ENCODE data around the gene DMXL1.

The DMXL1 gene

DNA sequence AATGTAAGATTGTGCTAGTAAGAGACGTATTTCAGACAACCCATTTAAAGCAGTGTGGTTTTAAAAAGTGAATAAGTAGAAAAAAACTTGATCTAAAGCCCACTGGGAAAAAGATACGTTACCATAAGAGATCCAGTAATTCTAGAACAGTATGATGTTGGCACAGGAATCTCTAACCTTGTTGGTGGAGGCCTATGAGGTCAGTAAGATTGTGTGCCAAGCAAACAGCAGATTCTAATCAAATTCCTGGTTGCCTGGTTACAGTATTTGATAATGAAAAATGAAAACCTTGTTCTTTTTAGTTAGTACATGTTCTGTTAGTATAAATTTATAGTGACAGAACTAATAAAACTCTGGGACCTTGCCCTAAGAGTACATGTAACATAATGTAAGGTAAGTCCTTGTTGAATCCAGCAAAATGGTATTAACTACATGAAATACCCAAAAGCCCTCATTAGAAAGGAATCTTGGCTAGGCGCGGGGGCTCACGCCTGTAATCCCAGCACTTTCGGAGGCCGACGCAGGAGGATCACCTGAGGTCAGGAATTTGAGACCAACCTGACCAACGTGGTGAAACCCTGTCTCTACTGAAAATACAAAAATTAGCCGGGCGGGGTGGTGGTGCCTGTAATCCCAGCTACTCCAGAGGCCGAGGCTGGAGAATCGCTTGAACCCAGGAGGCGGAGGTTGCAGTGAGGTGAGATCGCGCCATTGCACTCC, 33.2 kb upstream of the DMXL1 start:
- no peak overlapping the region for H3K4me3 ChIP-seq (ENCODE audit: low read depth in 1 of 2, low read length in 1 of 2)
- TF ChIP-seq, protein P1, sequence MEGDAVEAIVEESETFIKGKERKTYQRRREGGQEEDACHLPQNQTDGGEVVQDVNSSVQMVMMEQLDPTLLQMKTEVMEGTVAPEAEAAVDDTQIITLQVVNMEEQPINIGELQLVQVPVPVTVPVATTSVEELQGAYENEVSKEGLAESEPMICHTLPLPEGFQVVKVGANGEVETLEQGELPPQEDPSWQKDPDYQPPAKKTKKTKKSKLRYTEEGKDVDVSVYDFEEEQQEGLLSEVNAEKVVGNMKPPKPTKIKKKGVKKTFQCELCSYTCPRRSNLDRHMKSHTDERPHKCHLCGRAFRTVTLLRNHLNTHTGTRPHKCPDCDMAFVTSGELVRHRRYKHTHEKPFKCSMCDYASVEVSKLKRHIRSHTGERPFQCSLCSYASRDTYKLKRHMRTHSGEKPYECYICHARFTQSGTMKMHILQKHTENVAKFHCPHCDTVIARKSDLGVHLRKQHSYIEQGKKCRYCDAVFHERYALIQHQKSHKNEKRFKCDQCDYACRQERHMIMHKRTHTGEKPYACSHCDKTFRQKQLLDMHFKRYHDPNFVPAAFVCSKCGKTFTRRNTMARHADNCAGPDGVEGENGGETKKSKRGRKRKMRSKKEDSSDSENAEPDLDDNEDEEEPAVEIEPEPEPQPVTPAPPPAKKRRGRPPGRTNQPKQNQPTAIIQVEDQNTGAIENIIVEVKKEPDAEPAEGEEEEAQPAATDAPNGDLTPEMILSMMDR (IDR thresholded peaks at IDR 0.05): no peak
- H3K4me1 ChIP-seq (ENCODE audit: control insufficient read depth in 1 of 2, insufficient read depth in 1 of 2, low read depth in 1 of 2, low read length in 1 of 2): no peaks in the 10 kb centered on the region
- H3K27ac ChIP-seq: no peak overlapping the region
- H3K27me3 ChIP-seq: no peaks in the 10 kb centered on the region
- H3K9me3 ChIP-seq: no peaks in the 10 kb centered on the region
- no peaks in the 10 kb centered on the region for H3K36me3 ChIP-seq

DNA sequence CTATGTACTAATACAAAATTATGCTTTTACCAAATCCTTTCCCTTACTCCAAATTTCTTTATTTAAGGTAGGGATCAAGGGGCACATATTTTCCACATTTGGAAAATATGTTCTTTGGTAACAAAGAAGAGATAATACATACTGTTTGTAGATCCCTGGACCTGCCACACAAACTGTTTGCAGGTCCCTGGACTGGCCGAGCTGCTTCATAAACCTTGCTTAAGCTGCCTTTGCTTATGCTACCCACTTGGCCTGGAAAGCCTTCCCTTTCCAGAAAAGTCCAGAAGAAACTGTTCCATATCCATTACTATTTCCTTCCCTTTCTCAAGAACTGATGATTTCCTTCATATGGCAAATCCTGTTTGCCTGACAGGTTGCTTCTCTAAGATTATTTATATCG, 22.6 kb upstream of the DMXL1 start:
- Histone ChIP-seq H3K27me3 (peaks cover 10% of the 10 kb centered on the region), H3K4me3 (ENCODE audit: low read depth in 1 of 2, low read length in 1 of 2) (no peak overlapping the region), H3K4me1 (ENCODE audit: control insufficient read depth in 1 of 2, insufficient read depth in 1 of 2, low read depth in 1 of 2, low read length in 1 of 2) (no peaks in the 10 kb centered on the region), H3K27ac (no peak overlapping the region), H3K36me3 (no peaks in the 10 kb centered on the region), H3K9me3 (no peaks in the 10 kb centered on the region)
- TF ChIP-seq, protein P1 (IDR thresholded peaks at IDR 0.05): no peak

DNA sequence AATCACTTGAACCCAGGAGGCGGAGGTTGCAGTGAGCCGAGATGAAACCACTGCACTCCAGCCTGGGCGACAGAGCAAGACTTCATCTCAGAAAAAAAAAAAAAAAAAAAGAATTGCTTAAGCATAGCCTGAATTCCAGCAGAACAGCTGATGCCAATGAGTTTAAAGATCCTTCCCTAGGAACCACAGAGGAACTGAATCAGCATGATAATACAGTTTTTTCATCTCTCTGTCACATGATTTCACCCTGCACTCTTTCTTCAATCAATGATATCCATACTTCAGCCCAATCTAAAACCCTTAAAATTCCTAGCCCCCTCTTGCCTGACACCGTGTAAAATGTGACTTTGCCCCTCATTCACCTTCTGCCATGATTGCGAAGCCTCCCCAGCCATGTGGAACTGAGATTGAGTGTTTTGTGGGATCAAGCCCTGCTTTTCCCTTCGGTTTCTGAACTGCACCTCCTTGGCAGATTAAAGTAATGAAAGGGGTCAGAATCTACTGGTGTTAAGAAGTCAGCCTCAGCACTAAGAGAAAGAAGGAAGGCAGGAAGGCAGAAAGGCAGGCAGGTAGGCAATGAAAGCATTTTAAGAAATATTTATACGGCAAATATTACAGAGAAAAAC, 20.9 kb upstream of the DMXL1 start:
- Histone ChIP-seq H3K27me3 (peaks cover 10% of the 10 kb centered on the region), H3K27ac (no peak overlapping the region), H3K36me3 (no peaks in the 10 kb centered on the region), H3K4me1 (ENCODE audit: control insufficient read depth in 1 of 2, insufficient read depth in 1 of 2, low read depth in 1 of 2, low read length in 1 of 2) (no peaks in the 10 kb centered on the region), H3K9me3 (no peaks in the 10 kb centered on the region), H3K4me3 (ENCODE audit: low read depth in 1 of 2, low read length in 1 of 2) (no peak overlapping the region)
- TF ChIP-seq, protein P1 (IDR thresholded peaks at IDR 0.05): no peak

DNA sequence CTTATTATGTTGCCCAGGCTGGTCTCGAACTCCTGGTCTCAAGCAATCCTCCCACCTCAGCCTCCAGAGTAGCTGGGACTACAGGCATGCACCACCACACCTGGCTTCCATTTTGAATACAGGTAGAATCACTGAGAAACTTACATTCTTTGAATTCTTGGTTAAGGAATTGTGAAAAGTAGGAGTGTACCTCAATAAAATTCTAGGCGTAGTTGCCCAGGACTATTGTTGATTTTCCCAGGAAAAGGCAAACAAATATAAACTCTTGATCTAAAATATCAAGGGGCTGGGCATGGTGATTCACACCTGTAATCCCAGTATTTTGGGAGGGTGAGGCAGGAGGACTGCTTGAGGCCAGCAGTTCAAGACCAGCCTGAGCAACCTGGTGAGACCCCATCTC, 16.8 kb upstream of the DMXL1 start:
- H3K36me3 ChIP-seq: no peaks in the 10 kb centered on the region
- H3K4me3 ChIP-seq (ENCODE audit: low read depth in 1 of 2, low read length in 1 of 2): no peak overlapping the region
- peaks cover 0 to 4% of the 10 kb centered on the region in 2 experiments for H3K4me1 ChIP-seq (ENCODE audit: control insufficient read depth in 1 of 2, insufficient read depth in 1 of 2, low read depth in 1 of 2, low read length in 1 of 2)
- peaks cover 9% of the 10 kb centered on the region for H3K27me3 ChIP-seq
- no peaks in the 10 kb centered on the region for H3K9me3 ChIP-seq
- no peak overlapping the region for H3K27ac ChIP-seq
- TF ChIP-seq, protein P1 (IDR thresholded peaks at IDR 0.05): no peak

DNA sequence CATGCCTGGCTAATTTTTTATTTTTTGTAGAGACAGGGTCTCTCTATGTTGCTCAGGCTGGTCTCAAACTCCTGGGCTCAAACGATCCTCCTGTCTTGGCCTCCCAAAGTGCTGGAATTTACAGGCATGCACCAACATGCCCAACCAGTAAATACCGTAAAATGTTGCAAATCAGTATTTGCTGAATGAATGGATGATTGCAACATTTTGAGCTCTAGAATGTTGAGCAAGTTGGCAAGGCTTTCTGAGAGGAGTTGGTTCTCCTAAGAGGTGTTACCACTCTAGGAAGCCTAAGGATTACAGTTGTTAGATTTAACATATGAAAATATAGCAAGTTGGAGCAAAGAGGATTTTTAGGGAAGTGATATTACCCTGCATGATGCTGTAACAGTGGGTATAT, 15.6 kb upstream of the DMXL1 start:
- Histone ChIP-seq H3K9me3 (no peaks in the 10 kb centered on the region), H3K4me1 (ENCODE audit: control insufficient read depth in 1 of 2, insufficient read depth in 1 of 2, low read depth in 1 of 2, low read length in 1 of 2) (peaks cover 0 to 4% of the 10 kb centered on the region in 2 experiments), H3K4me3 (ENCODE audit: low read depth in 1 of 2, low read length in 1 of 2) (no peak overlapping the region), H3K36me3 (no peaks in the 10 kb centered on the region), H3K27ac (no peak overlapping the region), H3K27me3 (peaks cover under 1% of the 10 kb centered on the region)
- TF ChIP-seq, protein P1 (IDR thresholded peaks at IDR 0.05): no peak

Data from neutrophil (primary cell).